ENCODE measurements around the gene TMEM168. TPM values are rescaled to one million over a fixed set of nuclear protein-coding genes. Genes with fewer than 3 reads are reported as not detected.

Gene TMEM168
- total RNA-seq, 1 donor from 2014 or later, result 15.6 TPM

DNA sequence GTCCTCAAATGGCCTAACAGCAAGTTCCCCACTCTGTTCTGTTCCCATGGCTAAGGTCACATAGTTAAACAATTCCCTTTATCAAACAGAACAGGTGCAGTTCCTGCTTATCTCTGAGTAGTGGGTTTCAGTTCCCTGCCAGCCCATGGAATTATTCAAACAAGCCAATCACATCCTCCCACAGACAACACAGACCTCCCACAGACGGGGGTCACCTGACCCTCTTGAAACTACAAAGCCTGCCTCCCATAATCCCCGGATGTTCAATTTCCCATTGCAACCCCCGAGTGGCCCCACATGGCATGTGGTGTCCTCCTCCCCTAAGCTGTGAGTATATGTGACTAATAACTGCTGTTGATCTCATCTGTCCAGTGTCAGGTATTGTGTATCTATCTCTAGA is 64.1 kb downstream of the TMEM168 start:
- DNase-seq (ENCODE audit: extremely low read depth, low read depth, low spot score), result no peak

DNA sequence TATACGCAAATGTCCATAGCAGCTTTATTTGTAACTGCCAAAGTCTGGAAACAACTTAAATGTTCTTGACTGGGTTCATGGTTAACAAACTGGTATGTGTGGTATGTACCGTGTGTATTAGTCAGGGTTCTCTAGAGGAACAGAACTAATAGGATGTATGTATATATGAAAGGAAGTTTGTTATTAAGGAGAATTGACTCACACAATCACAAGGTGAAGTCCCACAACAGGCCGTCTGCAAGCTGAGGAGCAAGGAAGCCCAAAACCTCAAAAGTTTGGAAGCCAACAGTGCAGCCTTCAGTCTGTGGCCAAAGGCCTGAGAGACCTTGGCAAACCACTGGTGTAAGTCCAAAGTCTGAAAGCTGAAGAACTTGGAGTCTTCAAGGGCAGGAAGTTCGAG is 66.8 kb downstream of the TMEM168 start:
- DNase-seq (ENCODE audit: extremely low read depth, low read depth, low spot score), result no peak

DNA sequence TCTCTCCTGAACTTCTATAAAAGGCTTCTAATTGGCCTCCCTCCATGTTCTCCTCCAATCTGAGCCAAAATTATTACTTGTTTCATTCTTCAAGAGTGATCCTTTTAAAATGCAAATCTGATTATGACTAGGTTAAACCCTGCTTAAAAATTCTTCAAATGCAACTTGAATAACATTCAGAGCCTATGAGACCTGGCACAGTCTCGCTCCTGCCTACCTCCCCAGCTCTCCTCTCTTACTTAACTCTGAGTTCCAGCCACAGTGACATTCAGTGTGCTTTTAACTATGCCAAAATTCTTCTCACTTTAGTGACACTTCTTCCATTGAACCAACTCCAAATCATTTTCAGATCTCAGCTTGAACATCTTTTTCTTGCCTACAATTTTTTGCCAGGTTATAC is 68.8 kb downstream of the TMEM168 start:
- DNase-seq (ENCODE audit: extremely low read depth, low read depth, low spot score), result no peak

DNA sequence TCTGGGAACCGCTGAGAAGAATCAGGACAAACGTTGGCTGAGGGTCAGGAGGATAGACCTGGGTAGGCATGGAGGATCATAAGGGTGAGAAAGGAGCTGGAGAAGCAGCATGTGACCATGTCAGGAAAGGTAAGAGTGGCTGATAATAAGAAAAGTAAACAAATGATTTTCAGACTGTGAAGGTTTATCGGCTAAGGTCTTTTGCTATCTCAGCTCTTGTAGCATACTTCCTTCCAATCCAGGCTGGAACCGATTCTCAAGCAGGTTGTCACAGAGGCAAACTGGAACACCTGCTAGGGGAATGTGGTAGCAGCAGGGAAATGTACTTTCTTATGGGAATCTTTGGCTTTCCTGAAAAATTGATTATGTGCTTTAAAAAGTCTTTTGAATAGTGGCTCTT is 74.7 kb downstream of the TMEM168 start:
- DNase-seq (ENCODE audit: extremely low read depth, low read depth, low spot score), result no peak

DNA sequence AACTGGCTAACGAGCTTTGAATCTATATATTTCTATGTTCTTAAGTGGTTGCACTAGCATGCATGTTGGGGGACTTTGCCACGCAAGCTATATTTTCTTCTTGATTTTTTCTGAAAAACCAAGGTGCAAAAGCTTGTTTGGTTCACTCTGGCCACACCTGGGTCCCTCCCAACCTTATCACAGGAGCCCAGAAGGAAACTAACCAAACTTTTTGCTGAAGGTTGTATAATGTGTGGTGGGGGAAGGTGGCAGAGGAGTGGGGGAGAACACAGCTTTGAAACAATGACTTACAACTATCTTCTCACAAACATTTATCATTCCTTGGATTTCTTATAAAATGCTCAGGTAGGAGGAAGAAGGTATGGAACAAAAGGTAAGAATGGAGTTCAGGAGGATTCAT is 75.3 kb downstream of the TMEM168 start:
- no peak for DNase-seq (ENCODE audit: extremely low read depth, low read depth, low spot score)

Data from glomerular endothelial cell (primary cell).